H1 (cell line): ENCODE data around the gene RASSF4. TPM values are rescaled to one million over a fixed set of nuclear protein-coding genes. Genes with fewer than 3 reads are reported as not detected.

ENCODE experiments used
- CTCF ChIA-PET: fragments of 300-600 bp; sonication (Branson Sonifier 250); formaldehyde crosslinking; loops from one replicate; lab custom pipeline; 2021; ENCODE audit not compliant: partially characterized antibody; lab: Charles Lee
- POLR2A ChIA-PET: fragments of 300-600 bp; sonication (Branson Sonifier 250); formaldehyde crosslinking; loops from one replicate; lab custom pipeline; 2021; ENCODE audit warnings: inconsistent platforms; ENCODE audit not compliant: partially characterized antibody; lab: Charles Lee
- DNase-seq, 2 experiments: peaks; one replicate each; pipeline versions ENCODE4 v3.0.0 to v3.0.0-alpha.2; 2010 to 2022; ENCODE audit warnings: low spot score in 2 of 2, low read depth in 1 of 2, mixed read lengths in 1 of 2
- FAIRE-seq: peaks from 2 replicates; lab custom pipeline; 2011; peaks lifted over from hg19 to GRCh38; lab: Jason Lieb, UNC
- H2AFZ ChIP-seq: 2 replicates; pipeline ENCODE4 v1.8.1; 2012; ENCODE audit warnings: low read length, inconsistent platforms
- H2AK5ac ChIP-seq: 2 replicates; pipeline ENCODE4 v1.6.1; 2013; ENCODE audit warnings: low read depth, low read length
- H2BK120ac ChIP-seq: replicated peaks from 2 replicates; pipeline ENCODE3; 2013; ENCODE audit warnings: low read depth, low read length, inconsistent platforms
- H2BK12ac ChIP-seq: 2 replicates; pipeline ENCODE4 v1.6.1; 2013; ENCODE audit warnings: low read depth, low read length
- H2BK15ac ChIP-seq: 2 replicates; pipeline ENCODE4 v1.6.1; 2013; ENCODE audit warnings: low read length
- H2BK20ac ChIP-seq: 2 replicates; pipeline ENCODE4 v1.6.1; 2013; ENCODE audit warnings: low read length
- H2BK5ac ChIP-seq: 2 replicates; pipeline ENCODE4 v1.6.1; 2013; ENCODE audit warnings: low read depth, low read length
- H3K14ac ChIP-seq: 2 replicates; pipeline ENCODE4 v1.6.1; 2013; ENCODE audit warnings: inconsistent platforms; ENCODE audit not compliant: insufficient read length
- H3K18ac ChIP-seq: 2 replicates; pipeline ENCODE4 v1.6.1; 2013; ENCODE audit warnings: low read length; ENCODE audit errors: extremely low read depth
- H3K23ac ChIP-seq: 2 replicates; pipeline ENCODE4 v1.6.1; 2013; ENCODE audit warnings: inconsistent platforms; ENCODE audit not compliant: insufficient read length
- H3K23me2 ChIP-seq: 2 replicates; pipeline ENCODE4 v1.6.1; 2013; ENCODE audit warnings: low read depth, low read length
- H3K27ac ChIP-seq: 2 replicates; pipeline ENCODE4 v1.6.1; 2011; ENCODE audit warnings: low read depth, low read length, inconsistent platforms
- H3K27me3 ChIP-seq, 4 experiments: replicated peaks in 1 of 4; 1 replicate in 1 of 4; 2 replicates in 3 of 4; pipeline versions ENCODE4 v1.6.1 to v1.8.1; 2011 to 2013; ENCODE audit warnings: low read length in 3 of 4, mild to moderate bottlenecking in 3 of 4, inconsistent platforms in 2 of 4, mixed read lengths in 2 of 4, moderate library complexity in 1 of 4; ENCODE audit not compliant: control insufficient read depth in 3 of 4, insufficient read depth in 3 of 4; ENCODE audit errors: extremely low read depth in 1 of 4
- H3K36me3 ChIP-seq, 4 experiments: 2 replicates each; pipeline versions ENCODE4 v1.6.1 to v1.8.1; 2011 to 2013; ENCODE audit warnings: mild to moderate bottlenecking in 4 of 4, low read length in 3 of 4, moderate library complexity in 2 of 4, control low read depth in 1 of 4, inconsistent platforms in 1 of 4; ENCODE audit not compliant: insufficient read depth in 4 of 4, control insufficient read depth in 2 of 4
- H3K4ac ChIP-seq: replicated peaks from 2 replicates; pipeline ENCODE3; 2013; ENCODE audit warnings: low read length, low read depth, mixed read lengths, inconsistent platforms; ENCODE audit not compliant: insufficient read length
- H3K4me1 ChIP-seq, 4 experiments: replicated peaks in 1 of 4; 1 replicate in 1 of 4; 2 replicates in 3 of 4; pipeline versions ENCODE4 v1.6.1 to v1.8.1; 2011 to 2013; ENCODE audit warnings: low read length in 3 of 4, inconsistent platforms in 2 of 4, mixed read lengths in 1 of 4; ENCODE audit not compliant: insufficient read depth in 4 of 4, control insufficient read depth in 3 of 4
- H3K4me2 ChIP-seq, 2 experiments: 2 replicates each; pipeline versions ENCODE4 v1.6.1 to v1.8.1; 2011 to 2013; ENCODE audit warnings: low read depth in 2 of 2, low read length in 2 of 2, control low read depth in 1 of 2, inconsistent platforms in 1 of 2, mild to moderate bottlenecking in 1 of 2; ENCODE audit not compliant: insufficient read depth in 1 of 2
- H3K4me3 ChIP-seq, 4 experiments: fragments of 200-600, 300-600 bp in 1 of 4; sonication (generic), shearing (Covaris generic), sonication (Bioruptor Twin) in 1 of 4; 2 replicates each; pipeline versions ENCODE4 v1.5.1 to v1.8.1; 2011 to 2016; ENCODE audit warnings: low read length in 4 of 4, low read depth in 3 of 4, control low read depth in 2 of 4, inconsistent platforms in 2 of 4, mild to moderate bottlenecking in 2 of 4, mixed read lengths in 1 of 4, moderate library complexity in 1 of 4; ENCODE audit not compliant: insufficient read depth in 2 of 4; ENCODE audit errors: extremely low read depth in 1 of 4
- H3K56ac ChIP-seq: replicated peaks from 2 replicates; pipeline ENCODE3; 2013; ENCODE audit warnings: low read depth, mild to moderate bottlenecking, mixed read lengths, low read length, inconsistent platforms; ENCODE audit not compliant: insufficient read length
- H3K79me1 ChIP-seq: 2 replicates; pipeline ENCODE4 v1.6.1; 2013; ENCODE audit warnings: low read depth, low read length, control low read depth
- H3K79me2 ChIP-seq, 2 experiments: 2 replicates each; pipeline versions ENCODE4 v1.6.1 to v1.8.1; 2012 to 2013; ENCODE audit warnings: low read length in 2 of 2, mild to moderate bottlenecking in 2 of 2, inconsistent platforms in 1 of 2; ENCODE audit not compliant: insufficient read depth in 2 of 2, control insufficient read depth in 1 of 2
- H3K9ac ChIP-seq, 4 experiments: replicated peaks in 1 of 4; 1 replicate in 1 of 4; 2 replicates in 3 of 4; pipeline versions ENCODE4 v1.6.1 to v1.8.1; 2011 to 2013; ENCODE audit warnings: low read depth in 3 of 4, low read length in 3 of 4, control low read depth in 2 of 4, mild to moderate bottlenecking in 2 of 4, moderate library complexity in 2 of 4, inconsistent platforms in 1 of 4; ENCODE audit errors: extremely low read depth in 1 of 4
- H3K9me3 ChIP-seq, 2 experiments: 2 replicates each; pipeline versions ENCODE4 v1.6.1 to v1.8.1; 2012 to 2013; ENCODE audit warnings: mild to moderate bottlenecking in 2 of 2, moderate library complexity in 2 of 2, control low read depth in 1 of 2, inconsistent platforms in 1 of 2, low read depth in 1 of 2, low read length in 1 of 2, mixed read lengths in 1 of 2; ENCODE audit not compliant: insufficient read depth in 2 of 2
- H4K20me1 ChIP-seq, 2 experiments: replicated peaks in 1 of 2; 2 replicates each; pipeline versions ENCODE3 to v1.8.1; 2011 to 2013; ENCODE audit warnings: inconsistent platforms in 2 of 2, low read length in 2 of 2, mild to moderate bottlenecking in 1 of 2; ENCODE audit not compliant: insufficient read depth in 2 of 2, control insufficient read depth in 1 of 2
- H4K5ac ChIP-seq: 2 replicates; pipeline ENCODE4 v1.6.1; 2013; ENCODE audit warnings: low read length, low read depth, mixed read lengths, inconsistent platforms; ENCODE audit not compliant: insufficient read length
- H4K8ac ChIP-seq: 2 replicates; pipeline ENCODE4 v1.8.0; 2013; ENCODE audit warnings: mild to moderate bottlenecking, moderate library complexity, low read length, inconsistent platforms; ENCODE audit not compliant: insufficient read depth; ENCODE audit errors: extremely low read depth
- H4K91ac ChIP-seq: replicated peaks from 2 replicates; pipeline ENCODE3; 2013; ENCODE audit warnings: low read length, mixed read lengths, inconsistent platforms; ENCODE audit not compliant: insufficient read length
- CTBP2 ChIP-seq: IDR thresholded peaks from 2 replicates; pipeline ENCODE4 v1.7.0; 2011; ENCODE audit warnings: borderline replicate concordance, mild to moderate bottlenecking, moderate library complexity, mixed read lengths, low read length; ENCODE audit not compliant: insufficient read depth, insufficient read length
- KDM1A ChIP-seq: fragments of 200-600, 300-600 bp; sonication (generic); IDR thresholded peaks from 2 replicates; pipeline ENCODE4 v1.7.1; 2016; ENCODE audit warnings: mild to moderate bottlenecking, low read length, borderline replicate concordance
- MAFK ChIP-seq: IDR thresholded peaks from 2 replicates; pipeline ENCODE4 v1.6.1; 2012; ENCODE audit warnings: low read depth, mild to moderate bottlenecking, improper control_type of control experiment, low read length
- NANOG ChIP-seq: IDR thresholded peaks from 2 replicates; pipeline ENCODE4 v1.6.1; 2011; ENCODE audit warnings: low read length, low read depth, mild to moderate bottlenecking, inconsistent platforms; ENCODE audit not compliant: insufficient read depth, poor library complexity, severe bottlenecking
- RBBP5 ChIP-seq: IDR thresholded peaks from 2 replicates; pipeline ENCODE4 v1.7.1; 2012; ENCODE audit warnings: low read depth, mild to moderate bottlenecking, inconsistent platforms, low read length, moderate library complexity, borderline replicate concordance
- RFX5 ChIP-seq: IDR thresholded peaks from 2 replicates; pipeline ENCODE4 v1.6.1; 2011; ENCODE audit warnings: low read depth, low read length, improper control_type of control experiment, borderline replicate concordance
- RXRA ChIP-seq: IDR thresholded peaks from 2 replicates; pipeline ENCODE4 v1.6.1; 2011; ENCODE audit warnings: low read depth, mild to moderate bottlenecking, low read length, moderate library complexity; ENCODE audit not compliant: insufficient read depth
- SIN3A ChIP-seq, 2 experiments: IDR thresholded peaks in 1 of 2; conservative IDR thresholded peaks in 1 of 2; 2 replicates each; pipeline ENCODE4 v1.6.1; 2011 to 2012; ENCODE audit warnings: low read length in 2 of 2, improper control_type of control experiment in 1 of 2, low read depth in 1 of 2, mild to moderate bottlenecking in 1 of 2
- SIRT6 ChIP-seq: IDR thresholded peaks from one replicate; pipeline ENCODE4 v1.7.1; 2012; ENCODE audit warnings: low read length, inconsistent platforms
- SRF ChIP-seq: IDR thresholded peaks from 2 replicates; pipeline ENCODE4 v1.6.1; 2011; ENCODE audit warnings: mild to moderate bottlenecking, low read depth, low read length, moderate library complexity
- SUZ12 ChIP-seq: fragments of 200-600 bp; sonication (generic); IDR thresholded peaks from 2 replicates; pipeline ENCODE4 v1.6.1; 2012; ENCODE audit warnings: mild to moderate bottlenecking, inconsistent platforms, low read length, moderate library complexity, mixed read lengths
- TAF1 ChIP-seq: IDR thresholded peaks from 2 replicates; pipeline ENCODE4 v1.6.1; 2011; ENCODE audit warnings: mild to moderate bottlenecking, low read depth, low read length
- WGBS, 2 experiments: shearing (Covaris generic) in 1 of 2; methylation state at CpG; one replicate each; pipeline versions ENCODE4 v1.1.6 to v1.1.7; 2013 to 2015; ENCODE audit warnings: low lambda C conversion rate in 2 of 2, mixed read lengths in 2 of 2, inconsistent platforms in 1 of 2, low coverage in 1 of 2, missing lambda C conversion rate in 1 of 2; ENCODE audit not compliant: insufficient replicate concordance in 2 of 2, insufficient coverage in 1 of 2, insufficient read length in 1 of 2; ENCODE audit errors: extremely low coverage in 1 of 2, missing lambda C conversion rate in 1 of 2; 5-methylcytosine and 5-hydroxymethylcytosine counted together
- polyA plus RNA-seq, 7 experiments: library from polyadenylated mRNA; depleted of rRNA in 3 of 7; stranded (reverse) in 5 of 7; unstranded in 2 of 7; fragments of >200 nt in 5 of 7; fragments of 200-250 nt in 2 of 7; gene quantifications; 1 replicate in 5 of 7; 2 replicates in 1 of 7; 4 replicates in 1 of 7; pipeline versions ENCODE4 v1.2.1 to v1.2.3, GENCODE V29; 2011 to 2013; ENCODE audit warnings: missing spikeins in 2 of 7, mixed read lengths in 2 of 7
- total RNA-seq: library from RNA; stranded (reverse); fragmentation: NEBNext Ultra II Directional; extraction: Animal tissue kit (Norgen Biotek cat#: 25700); gene quantifications from 2 replicates; pipeline ENCODE4 v1.2.1, GENCODE V29; 2021
- TF ChIP-seq, protein P1 (sequence below): IDR thresholded peaks from 2 replicates; pipeline ENCODE4 v1.6.1; 2012; ENCODE audit warnings: low read length, inconsistent platforms

Gene RASSF4
- total and polyA plus RNA-seq, 2 of the 8 experiments (the other 6 are each of a cell fraction or from before 2014, with no cell fraction given), result 14.3 to 14.5 TPM

DNA sequence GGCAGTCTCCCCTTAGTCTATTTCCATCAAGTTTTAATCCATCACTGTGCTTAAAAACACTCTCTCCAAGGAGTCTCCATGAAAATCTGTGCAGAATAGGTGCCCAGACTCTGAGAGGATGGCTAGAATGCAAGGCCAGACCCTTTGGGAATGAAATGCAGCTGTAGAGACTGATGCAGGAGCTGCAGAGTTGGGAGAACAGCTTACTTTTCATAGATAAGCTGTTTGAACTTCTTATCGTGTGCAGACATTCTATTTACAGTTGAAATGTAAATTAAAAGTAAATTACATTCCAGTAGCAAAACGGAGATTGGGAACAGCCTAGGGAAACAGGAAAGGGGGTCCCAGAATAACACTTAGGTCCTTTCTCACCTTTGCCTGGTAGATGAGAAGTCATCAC is 56.0 kb downstream of the RASSF4 start:
- H2BK120ac ChIP-seq, result no peak overlapping the region
- 91% methylated on average over 2 of the region's 2 CpGs; no CpG with 5 or more reads in 1 of the 2 experiments for WGBS, 2 experiments
- no peak overlapping the region for H3K23ac ChIP-seq
- H3K79me2 ChIP-seq, result no peaks in the 10 kb centered on the region
- H4K8ac ChIP-seq, result no peak overlapping the region
- no peak overlapping the region for H2BK12ac ChIP-seq
- H3K4ac ChIP-seq, result no peak overlapping the region
- no peak overlapping the region for H2BK5ac ChIP-seq
- FAIRE-seq (no peak), DNase-seq (no peak)
- no peak overlapping the region for H4K5ac ChIP-seq
- H3K27ac ChIP-seq, result no peak overlapping the region
- no peak overlapping the region for H2AFZ ChIP-seq
- no peak overlapping the region for H3K9ac ChIP-seq
- H3K56ac ChIP-seq, result no peak overlapping the region
- peaks cover 7 to 19% of the 10 kb centered on the region in 2 experiments; a peak in 3 of 4 replicates for H3K9me3 ChIP-seq
- CTCF ChIA-PET, result no interaction called here
- no peak overlapping the region for H3K4me3 ChIP-seq
- no peak overlapping the region for H3K4me2 ChIP-seq
- no peak overlapping the region for H2BK20ac ChIP-seq
- no peaks in the 10 kb centered on the region for H3K27me3 ChIP-seq
- H3K36me3 ChIP-seq, result no peaks in the 10 kb centered on the region
- no peaks in the 10 kb centered on the region for H3K23me2 ChIP-seq
- H3K14ac ChIP-seq, result no peak overlapping the region
- no peaks in the 10 kb centered on the region for H3K79me1 ChIP-seq
- no peaks in the 10 kb centered on the region for H4K20me1 ChIP-seq
- no peak overlapping the region for H2AK5ac ChIP-seq
- POLR2A ChIA-PET, result no interaction called here
- no peak overlapping the region for H2BK15ac ChIP-seq
- no peak overlapping the region for H4K91ac ChIP-seq
- H3K4me1 ChIP-seq, result no peaks in the 10 kb centered on the region
- no peak overlapping the region for H3K18ac ChIP-seq
- TF ChIP-seq SIN3A (conservative IDR thresholded peaks at IDR 0.05 in 1 of 2, IDR thresholded peaks at IDR 0.05 in 1 of 2; ENCODE audit: low read depth in 1 of 2, low read length in 2 of 2) (no peak), SRF (no peak), CTBP2 (no peak), KDM1A (no peak), RBBP5 (no peak), NANOG (no peak), RFX5 (no peak), MAFK (no peak), RXRA (no peak), SIRT6 (no peak), TAF1 (no peak), SUZ12 (no peak)
- TF ChIP-seq, protein P1, sequence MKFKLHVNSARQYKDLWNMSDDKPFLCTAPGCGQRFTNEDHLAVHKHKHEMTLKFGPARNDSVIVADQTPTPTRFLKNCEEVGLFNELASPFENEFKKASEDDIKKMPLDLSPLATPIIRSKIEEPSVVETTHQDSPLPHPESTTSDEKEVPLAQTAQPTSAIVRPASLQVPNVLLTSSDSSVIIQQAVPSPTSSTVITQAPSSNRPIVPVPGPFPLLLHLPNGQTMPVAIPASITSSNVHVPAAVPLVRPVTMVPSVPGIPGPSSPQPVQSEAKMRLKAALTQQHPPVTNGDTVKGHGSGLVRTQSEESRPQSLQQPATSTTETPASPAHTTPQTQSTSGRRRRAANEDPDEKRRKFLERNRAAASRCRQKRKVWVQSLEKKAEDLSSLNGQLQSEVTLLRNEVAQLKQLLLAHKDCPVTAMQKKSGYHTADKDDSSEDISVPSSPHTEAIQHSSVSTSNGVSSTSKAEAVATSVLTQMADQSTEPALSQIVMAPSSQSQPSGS, result no peak
